Measurements from ENCODE around the gene ZC3H7B.
"Not testable (repeated sequence)": the region's sequence is repeated elsewhere in the genome, so short reads cannot be mapped to it uniquely, and the experiment has no call there.

Gene ZC3H7B

DNA sequence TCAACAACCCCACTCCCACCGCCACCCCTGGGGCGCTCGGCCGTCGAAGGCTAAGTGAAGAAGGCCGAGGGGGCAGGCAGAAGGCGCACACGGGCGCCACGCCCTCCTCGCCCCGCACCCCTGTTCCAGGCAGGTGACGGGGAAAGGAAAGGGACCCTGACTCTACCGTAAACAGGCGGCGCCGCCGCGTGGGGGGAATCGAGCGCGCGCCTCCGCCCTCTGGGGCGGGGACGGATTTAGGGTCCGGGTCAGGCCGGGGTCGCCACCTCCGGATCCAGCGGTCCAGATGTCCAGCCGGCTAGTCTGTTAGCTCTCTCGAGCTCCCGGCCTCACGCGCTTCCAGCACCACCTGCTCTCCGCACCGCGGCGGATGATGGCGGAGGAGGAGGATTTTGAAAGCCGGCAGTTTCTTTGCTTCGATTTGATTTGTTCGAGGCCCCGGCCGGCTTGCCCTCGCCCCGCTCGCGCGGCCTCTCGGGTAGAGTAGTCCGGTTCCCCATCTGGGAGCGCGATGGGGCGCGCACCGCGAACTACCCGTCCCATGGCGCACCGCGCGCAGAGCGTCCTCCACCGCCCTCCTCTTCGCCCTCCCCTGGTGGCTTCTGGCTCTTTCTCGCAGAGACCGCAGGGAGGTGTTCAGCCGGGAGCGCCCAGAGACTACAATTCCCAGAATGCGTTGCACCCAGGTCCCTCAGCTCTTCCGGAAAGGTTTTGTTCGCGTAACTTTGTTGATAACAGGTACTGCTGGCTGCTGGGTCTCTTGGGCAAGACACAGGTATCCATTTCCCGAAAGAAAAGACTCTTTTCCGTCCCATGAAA lies 15.3 kb upstream of the ZC3H7B start, which contains the start of gene RANGAP1:
Gene RANGAP1, minus strand, starts transcription at position 368 of the 819 bp plus-strand sequence. CDS start 5,143 bp downstream, outside the sequence.
- DNase-seq: peak; percentile 95

GRCh38 chr22:41286639-41287091 lies 14.7 kb upstream of the ZC3H7B start:
- no peak for DNase-seq

DNA sequence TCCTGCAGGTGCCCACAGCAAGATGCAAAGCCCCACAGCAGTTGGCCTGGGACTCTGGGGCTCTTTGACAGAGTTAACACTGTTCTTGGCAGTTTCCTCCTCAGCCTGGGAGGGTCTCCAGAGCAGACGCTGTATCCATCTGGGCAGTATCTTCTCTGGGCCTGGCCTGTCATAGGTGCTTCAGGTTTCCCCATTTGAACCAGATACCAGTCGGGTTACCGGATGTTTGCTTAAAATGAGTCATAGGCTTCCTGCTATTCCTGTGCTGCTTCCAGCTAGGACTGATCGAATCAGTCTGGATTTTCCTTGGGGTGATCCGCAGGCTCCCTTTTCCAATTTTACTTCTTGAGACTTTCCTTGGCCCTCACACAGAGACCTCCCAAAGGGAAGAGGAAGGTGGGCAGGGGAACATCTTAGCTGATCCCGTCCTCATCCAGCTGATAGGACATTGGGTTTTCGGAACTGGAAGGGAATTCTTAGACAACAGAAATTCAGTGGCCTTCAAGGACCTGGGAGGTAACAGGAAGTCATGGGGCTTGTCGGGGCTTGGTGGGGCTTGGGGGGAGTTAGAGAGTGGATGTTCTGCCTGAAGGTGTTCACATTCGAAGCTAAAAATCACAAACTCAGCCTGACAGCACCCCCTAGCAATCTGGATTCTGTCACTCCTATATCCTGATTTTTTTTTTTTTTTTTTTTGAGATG lies 12.9 kb upstream of the ZC3H7B start:
- no peak for DNase-seq

DNA sequence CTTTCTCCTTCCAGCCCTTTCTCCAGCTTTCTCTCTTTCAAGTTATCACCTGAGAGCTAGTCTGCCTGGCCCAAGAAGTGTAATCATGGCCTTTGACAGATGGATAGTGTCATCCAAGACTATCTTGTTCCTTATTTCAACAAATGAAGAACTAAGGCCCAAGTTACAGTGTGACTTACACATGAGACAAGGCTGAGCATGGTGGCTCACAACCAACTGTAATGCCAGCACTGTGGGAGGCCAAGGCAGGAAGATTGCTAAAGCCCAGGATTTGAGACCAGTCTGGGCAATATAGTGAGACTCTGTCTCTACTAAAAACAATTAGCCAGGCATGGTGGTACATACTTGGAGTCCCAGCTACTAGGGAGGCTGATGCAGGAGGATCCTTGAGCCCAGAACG lies 11.7 kb upstream of the ZC3H7B start:
- no peak for DNase-seq

DNA sequence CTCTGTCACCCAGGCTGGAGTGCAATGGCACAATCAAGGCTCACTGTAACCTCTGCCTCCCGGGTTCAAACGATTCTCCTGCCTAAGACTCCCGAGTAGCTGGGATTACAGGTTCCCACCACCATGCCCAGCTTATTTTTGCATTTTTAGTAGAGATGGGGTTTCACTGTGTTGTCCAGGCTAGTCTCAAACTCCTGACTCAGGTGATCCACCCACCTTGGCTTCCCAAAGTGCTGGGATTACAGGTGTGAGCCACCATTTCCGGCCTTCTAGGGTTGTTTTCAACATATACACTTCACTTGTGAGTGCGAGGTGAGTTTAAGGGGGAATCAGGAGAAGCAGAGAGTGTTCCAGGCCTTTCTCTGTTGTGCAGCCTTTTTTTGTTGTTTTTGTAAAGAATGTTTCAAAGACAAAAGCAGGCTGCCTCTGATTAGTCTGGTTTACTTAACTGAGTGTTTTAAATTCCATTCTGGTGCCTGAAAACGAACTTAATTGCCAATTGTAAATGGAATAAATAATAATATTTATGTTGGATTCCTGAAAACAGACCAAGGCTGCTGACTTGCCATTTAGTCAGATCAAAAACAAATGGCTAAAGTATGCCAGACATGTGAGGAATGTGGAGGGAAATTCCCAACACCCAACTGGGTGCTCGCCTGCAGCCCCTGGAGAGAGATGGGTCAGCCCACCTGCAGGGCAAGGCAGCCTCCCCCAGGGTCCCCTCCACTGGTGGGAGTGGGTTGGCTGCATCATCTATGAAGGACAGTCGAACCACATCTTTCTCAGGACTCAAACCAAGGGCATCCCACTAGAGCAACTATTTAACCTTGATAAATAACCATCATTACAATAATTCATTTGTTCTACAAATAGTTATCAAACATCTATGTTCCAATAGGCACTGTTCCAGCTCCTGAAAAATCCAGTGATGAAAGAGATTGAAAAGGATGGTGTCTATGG lies 10.8 kb upstream of the ZC3H7B start:
- no peak for DNase-seq

DNA sequence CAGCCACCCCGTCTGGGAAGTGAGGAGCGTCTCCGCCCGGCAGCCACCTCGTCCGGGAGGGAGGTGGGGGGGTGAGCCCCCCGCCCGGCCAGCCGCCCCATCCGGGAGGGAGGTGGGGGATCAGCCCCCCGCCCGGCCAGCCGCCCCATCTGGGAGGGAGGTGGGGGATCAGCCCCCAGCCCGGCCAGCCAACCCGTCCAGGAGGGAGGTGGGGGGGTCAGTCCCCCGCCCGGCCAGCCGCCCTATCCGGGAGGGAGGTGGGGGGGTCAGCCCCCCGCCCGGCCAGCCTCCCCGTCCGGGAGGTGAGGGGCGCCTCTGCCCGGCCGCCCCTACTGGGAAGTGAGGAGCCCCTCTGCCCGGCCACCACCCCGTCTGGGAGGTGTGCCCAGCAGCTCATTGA lies 6.5 kb upstream of the ZC3H7B start:
- not testable (repeated sequence) for DNase-seq

- DNase-seq: no peak
Observed at GRCh38 chr22:41296826-41297667, 4.3 kb upstream of the ZC3H7B start.

- DNase-seq: no peak
Observed at GRCh38 chr22:41300661-41301060, 664 bp upstream of the ZC3H7B start.

DNA sequence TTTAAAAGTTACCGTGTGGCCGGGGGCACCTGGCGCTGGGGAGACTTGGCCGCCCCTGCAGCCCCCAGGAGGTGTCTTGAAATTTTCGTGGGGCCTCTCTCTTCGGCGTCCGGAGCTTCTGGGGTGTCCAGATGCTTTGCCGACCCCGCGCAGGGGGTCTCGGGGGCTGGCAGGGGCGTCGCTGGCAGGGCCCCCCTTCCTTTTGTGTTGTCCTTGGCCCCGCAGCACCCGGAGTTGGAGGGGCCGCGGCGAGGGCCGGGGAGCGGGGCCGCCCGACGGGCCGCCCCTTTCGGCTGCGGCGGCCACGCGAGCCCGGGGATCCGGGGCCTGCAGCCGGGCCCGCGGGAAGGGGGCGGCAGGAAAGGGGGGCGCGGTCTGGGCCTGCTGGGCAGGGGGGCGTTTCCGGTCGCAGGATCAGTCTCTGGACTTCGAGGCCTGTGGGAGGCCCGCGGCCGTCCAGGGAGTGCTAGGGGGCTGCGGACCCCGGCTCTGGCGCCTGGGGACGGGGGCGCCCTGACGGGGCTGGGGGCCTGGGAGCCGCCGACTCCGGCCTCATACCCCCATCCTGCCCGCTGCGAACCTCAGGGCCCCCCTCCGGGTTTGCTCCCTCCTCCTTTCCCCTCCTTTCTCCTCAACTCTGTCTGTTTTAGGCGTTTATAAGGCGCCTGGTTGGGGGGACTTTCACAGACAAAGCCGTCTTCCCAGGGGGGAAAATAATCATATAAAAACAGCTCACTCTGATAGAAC lies 869 bp downstream of the ZC3H7B start:
- DNase-seq: no peak

DNA sequence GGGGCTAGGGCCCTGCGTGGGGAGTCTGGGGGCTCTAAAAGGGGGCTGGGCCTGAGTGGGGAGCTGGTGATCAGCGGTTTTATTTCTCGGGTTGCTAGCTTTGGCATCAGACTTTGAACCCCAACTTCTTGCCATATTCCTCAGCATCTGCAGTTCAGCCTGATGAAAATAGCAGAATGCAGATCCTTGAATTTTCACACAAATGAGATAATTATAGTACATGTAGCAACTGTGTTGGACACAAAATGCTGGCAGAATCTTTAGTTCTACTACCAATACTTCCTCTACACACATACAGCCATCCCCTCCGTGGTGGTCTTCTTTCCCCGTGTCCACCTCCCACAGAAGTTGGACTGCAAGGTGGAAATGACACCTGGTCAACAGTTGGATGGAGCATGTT lies 1.5 kb downstream of the ZC3H7B start:
- DNase-seq: no peak

DNA sequence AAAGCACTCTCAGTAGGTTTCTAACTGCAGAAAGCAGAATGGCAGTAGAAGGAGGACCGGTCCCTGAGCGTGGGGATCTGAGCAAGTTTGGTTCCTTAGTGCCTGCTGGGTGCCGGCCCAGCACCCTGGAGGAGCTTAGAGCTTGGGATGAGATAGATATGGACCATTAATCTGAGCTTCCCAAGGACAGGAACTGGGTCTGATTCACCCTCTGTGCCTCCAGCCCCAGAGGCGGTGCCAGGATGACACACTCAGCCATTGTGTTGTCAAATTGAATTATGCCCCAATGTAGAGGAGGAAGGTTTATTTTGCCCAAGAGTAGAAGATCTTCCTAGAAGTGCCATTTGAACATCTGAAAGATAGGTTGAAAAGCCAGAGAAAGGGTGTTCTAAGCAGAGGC lies 4.3 kb downstream of the ZC3H7B start:
- DNase-seq: no peak

GRCh38 chr22:41308054-41308453 lies 6.7 kb downstream of the ZC3H7B start:
- DNase-seq: no peak

- DNase-seq: no peak
Observed at GRCh38 chr22:41308544-41308947, 7.2 kb downstream of the ZC3H7B start.

GRCh38 chr22:41310336-41310735 lies 9.0 kb downstream of the ZC3H7B start:
- DNase-seq: no peak

DNA sequence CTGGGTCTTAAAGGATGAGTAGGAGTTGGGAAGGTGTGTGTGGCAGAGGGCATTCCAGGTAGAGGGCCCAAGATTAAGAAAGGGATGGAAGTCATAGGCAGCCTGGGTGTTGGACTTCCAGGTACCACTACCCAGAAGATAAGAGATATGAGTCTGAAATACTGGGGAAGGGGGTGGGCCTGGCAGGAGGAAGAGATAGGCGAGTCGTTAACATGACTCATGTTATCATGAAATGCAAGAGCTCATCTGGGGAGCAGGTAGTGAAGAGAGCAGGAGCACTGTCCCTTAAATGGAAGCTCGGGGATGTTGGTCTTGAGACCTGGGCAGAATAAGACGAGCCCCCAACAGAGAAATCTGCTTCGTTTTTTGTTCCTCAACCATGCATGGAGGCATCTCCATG lies 10.2 kb downstream of the ZC3H7B start:
- DNase-seq: no peak

DNA sequence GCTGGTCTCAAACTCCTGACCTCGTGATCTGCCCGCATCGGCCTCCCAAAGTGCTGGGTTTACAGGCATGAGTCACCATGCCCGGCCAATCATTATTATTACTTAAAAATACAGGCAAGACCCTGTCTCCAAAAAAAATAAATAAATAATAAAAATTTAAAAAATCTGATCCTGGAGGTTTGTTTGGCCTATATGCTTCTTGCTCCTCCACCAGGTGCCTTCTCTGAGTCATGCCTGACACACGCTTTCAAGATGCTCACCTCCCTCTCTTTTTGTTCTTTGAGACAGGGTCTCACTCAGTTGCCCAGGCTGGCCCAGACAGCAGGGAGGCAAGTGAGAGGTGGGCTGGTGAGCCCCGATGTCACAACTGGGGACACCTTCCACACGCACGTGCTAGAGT lies 13.5 kb downstream of the ZC3H7B start:
- no peak for DNase-seq

GRCh38 chr22:41315586-41315985 lies 14.3 kb downstream of the ZC3H7B start:
- DNase-seq: no peak

DNA sequence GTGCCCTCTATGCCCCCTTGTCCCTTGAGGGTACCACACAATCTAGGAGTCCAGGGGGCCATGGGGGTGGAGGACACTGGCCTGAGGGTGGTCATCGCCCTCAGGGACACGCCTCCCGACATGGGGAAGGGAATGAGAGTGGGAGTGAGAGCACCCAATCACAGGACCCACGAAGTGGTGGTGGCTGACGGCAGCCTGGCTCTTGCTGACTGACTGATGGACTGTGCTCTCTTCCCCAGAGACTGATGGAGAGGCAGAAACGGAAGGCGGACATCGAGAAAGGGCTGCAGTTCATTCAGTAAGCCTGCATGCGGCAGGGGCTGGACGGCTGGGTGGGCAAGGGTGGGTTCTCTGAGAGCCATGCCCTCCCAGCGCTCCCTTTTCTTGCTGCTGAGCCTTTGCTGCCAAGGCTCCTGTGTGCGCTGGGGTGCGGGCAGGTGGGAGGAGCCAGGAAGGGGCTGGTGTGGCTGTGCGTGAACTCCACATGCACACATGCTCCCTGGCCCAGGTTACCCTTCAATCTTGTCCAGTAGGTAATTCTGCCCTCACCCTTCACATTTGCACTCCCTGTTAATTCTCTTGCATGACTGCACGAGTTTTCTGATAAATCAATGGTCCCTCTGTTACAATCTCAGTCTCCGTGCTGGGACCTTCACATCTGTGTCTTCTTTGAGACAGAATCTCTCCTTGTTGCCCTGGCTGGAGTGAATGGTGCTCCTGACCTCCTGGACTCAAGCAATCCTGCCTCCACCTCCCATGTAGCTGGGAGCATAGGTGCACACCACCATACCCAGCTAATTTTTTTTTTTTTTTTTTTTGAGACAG lies 19.3 kb downstream of the ZC3H7B start:
- no peak for DNase-seq

GRCh38 chr22:41324821-41325528 lies 23.6 kb downstream of the ZC3H7B start:
- DNase-seq: no peak

GRCh38 chr22:41327124-41327523 lies 25.8 kb downstream of the ZC3H7B start:
- DNase-seq: no peak
